ENCODE data around the gene FRMD1.

The FRMD1 gene

DNA sequence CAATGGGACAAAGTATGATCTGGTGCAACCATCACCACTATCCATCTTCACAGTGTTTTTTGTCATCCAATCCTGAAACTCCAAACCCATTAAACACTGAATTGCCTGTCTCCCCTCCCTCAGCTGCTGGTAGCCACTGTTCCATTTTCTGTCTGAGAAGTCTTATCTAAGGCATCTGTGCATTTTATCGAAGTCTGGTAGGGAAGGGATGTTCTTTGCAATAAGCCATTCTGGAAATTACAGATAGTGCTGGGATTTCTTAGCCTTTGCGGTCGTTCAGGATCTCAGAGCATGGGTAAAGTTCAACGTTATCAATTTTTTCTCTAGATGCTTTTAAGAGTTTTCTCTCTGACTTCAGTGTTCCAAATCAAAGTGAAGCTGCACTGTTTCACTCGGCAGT lies 57.4 kb downstream of the FRMD1 start:
- no peak for DNase-seq

DNA sequence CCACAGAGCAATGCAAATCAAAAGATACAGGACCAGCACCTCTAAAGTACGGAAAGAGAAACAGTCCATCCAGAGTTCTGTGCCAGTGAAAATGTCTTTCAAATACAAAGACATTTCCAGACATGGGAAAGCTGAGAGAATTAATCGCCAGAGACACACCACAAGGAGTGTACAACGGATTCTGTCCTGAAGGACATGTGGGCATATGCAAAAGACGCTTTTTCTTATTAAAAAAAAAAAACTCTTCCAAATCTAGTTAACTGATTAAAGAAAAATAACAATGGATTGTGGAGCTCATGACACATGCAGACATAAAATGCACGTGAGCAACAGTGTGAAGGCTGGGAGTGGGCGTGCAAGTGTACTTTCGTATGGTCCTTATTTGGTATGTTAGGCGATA lies 58.8 kb downstream of the FRMD1 start:
- DNase-seq = no peak

GRCh38 chr6:168018664-168019063 lies 60.3 kb downstream of the FRMD1 start:
- DNase-seq = no peak

- DNase-seq = no peak
Measured at GRCh38 chr6:168017629-168018028, 61.4 kb downstream of the FRMD1 start.

DNA sequence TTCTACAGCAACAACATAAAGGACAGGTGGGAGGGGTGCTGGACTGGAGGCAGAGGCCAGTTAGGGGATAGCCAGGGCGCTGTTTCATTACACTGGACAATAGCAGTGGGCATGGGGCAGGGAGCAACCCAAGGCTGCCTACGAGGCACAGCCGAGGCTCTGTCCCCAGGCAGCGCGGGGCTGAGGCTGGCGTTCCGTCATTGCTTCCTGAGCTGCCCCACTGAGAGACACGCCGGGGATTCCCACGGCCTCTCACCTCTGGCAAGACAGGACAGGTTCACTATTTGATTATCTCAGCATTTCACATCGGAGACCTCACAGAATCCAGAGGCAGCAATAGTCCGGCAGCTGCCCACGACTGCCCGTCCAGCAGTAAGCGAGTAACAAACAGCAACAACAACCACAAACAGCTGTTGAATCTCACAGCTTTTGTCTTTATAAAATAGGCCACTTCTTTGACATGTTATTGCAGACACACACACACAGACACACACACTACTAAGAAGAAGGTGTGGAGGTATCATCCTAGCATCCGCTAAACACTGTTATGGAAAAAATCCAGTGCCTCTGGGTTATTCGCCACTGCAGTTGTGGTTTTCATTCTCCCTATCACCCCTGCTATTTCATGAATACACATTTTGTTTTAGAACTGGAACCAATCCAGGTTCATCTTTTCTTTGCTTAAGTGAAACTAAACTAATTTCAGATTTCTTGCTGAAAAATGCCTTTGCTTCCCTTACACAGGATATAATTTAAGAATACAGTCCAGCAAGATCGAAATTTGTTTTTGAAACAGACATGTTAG lies 62.1 kb downstream of the FRMD1 start:
- no peak for DNase-seq

GRCh38 chr6:168016176-168016620 lies 62.8 kb downstream of the FRMD1 start:
- DNase-seq = no peak

GRCh38 chr6:168015482-168016175 lies 63.4 kb downstream of the FRMD1 start:
- DNase-seq = no peak

- no peak for DNase-seq
Measured at GRCh38 chr6:168015009-168015408, 64.0 kb downstream of the FRMD1 start.

DNA sequence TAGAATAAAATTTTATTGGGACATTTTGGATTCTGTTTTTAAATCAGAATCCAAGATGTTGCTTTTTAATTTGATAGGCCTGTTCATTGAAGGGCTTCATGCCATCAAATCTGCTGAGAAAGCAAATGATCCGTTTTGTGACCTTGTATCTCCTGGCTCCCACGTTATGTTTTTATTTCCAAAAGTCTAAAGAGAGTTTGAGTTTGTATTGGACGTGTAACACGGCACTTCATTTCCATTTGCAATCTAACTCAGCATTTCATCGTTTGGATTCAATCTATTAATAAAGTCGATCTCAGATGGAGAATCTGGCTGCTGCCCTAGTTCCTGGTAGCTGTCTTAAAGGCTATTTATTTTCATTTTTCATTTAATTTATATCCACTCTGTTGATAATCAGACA lies 64.6 kb downstream of the FRMD1 start:
- no peak for DNase-seq

GRCh38 chr6:168013250-168013915 lies 65.6 kb downstream of the FRMD1 start:
- no peak for DNase-seq

DNA sequence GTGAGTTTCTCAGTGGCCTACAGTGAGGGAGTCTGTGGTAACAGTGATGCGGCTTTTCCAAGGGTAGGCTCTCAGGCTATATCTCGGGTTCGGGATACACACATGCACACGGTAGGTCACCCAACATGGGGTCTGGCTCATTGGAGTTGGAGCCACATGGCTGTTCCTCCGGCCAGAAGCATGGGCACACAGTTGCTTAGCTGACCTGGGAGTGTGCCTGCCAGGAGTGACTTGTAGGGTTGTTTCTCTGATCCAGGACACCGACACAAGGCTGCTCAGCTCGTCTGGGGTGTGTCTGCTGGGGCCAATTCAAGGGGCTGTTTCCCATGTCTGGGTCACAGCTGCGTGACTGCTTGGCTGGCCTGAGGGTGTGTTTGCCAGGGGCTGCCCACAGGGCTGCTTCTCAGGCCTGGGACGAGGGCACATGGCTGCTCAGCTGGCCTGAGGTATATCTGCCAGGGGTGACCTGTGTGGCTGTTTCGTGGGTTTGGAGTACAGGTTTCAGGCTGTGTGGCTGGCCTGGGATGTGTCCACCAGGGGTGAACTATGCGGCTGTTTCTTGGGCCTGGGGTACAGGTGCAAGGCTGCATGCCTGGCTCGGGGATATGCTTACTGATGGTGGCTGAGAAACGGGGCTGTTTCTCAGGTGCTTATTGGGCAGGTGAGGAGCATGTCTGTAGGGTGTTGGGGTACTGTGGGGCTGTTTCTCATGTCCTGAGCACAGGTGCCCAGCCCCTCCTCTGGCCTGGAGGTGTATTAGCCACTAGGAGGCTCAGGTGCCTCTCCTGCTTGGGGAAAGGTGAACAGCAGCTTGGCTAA lies 66.4 kb downstream of the FRMD1 start:
- DNase-seq = no peak

DNA sequence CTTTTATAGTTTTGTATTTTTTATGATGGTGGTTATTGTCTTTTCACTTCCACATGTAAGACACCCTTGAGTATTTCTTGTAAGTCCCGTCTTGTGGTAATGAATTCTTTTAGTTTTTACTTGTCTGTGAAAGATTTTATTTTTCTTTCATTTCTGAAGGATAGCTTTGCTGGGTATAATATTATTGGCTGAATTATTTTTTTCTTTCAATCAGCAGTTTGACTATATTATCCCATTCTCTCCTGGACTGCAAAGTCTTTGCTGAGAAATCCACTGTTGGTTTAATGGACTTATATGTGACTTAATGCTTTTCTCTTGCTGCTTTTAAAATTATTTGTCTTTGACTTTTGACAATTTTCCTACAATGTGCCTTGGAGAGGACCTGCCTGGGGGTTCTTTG lies 67.7 kb downstream of the FRMD1 start:
- no peak for DNase-seq

- DNase-seq = no peak
Measured at GRCh38 chr6:168009331-168009730, 69.7 kb downstream of the FRMD1 start.

DNA sequence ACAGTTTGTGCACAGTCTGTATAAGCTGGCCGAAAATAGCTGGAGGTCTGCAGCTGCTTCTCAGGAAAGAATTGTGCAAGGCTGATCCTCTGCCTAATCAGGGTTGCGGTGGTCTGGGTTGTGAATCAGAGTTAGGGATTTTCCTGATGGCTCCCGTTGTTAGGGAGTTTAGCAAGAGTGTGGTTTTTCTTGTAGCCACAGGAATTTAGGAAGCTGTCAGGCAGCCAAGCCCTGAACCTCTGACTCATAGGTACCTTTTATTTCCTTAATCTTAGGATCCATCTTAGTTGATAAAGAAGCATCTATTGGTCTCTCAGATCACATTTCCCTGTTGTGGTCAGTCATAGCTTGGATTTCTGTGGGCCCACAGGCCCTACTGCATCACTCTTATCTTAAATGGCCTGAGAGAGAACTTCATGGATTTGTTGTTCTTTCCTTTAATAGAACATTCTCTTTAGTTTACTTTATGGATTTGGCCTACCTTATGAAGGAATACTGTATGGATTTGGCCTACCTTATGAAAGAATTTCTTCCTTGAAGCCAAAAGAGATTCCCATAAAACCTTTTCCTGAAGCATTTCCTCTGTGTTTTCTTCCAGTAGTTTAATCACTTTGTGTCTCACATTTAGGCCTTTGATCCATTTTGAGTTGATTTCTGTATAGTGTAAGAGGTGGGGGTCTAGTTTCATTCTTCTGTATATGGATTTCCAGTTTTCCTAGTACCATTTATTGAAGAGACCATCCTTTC lies 71.2 kb downstream of the FRMD1 start:
- no peak for DNase-seq

DNA sequence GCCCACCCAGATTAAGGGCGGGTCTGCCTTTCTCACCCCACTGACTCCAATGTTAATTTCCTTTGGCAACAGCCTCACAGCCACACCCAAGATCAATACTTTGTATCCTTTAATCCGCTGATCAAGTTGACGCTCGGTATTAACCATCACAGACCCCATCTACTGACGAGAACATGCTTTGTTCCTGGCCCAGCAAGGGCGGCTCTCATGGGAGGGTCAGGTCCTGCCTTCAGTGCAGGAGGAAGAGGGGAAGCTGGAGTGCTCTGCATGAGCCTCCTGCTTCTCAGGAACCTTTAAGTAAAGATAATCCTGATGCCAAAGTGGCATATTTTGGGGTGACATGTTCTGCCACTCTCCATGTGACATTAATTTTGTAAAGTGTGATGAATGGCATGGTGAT lies 73.2 kb downstream of the FRMD1 start:
- DNase-seq = no peak

- no peak for DNase-seq
Measured at GRCh38 chr6:168004945-168005344, 74.1 kb downstream of the FRMD1 start.

DNA sequence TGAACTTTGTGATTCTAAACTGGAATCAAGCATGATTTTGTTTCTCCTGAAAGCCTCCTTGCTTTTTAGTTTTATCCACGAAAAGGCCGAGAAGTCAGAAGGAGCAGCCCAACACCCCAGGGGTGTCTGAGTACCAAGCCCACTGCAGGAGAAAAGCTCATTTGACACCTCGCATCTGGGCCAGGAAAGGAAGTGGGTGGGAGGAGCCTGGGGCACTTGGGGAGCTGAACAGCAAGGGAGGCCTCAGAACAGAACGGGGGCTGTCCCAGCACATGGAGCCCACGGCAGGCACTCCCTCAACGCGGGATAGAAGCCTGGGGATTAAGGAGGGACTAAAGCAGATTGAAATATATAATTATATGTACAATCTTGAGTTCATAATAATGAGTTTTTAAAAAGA lies 75.0 kb downstream of the FRMD1 start:
- no peak for DNase-seq

All from NK-92 treated with Interleukin-12 subunit alpha and Interleukin-12 subunit beta, amount 100 ng/mL, for 24 hours (cell line).